ENCODE measurements around the gene ACP3.
"Not testable (repeated sequence)": the region's sequence is repeated elsewhere in the genome, so short reads cannot be mapped to it uniquely, and the experiment has no call there.

Gene ACP3

DNA sequence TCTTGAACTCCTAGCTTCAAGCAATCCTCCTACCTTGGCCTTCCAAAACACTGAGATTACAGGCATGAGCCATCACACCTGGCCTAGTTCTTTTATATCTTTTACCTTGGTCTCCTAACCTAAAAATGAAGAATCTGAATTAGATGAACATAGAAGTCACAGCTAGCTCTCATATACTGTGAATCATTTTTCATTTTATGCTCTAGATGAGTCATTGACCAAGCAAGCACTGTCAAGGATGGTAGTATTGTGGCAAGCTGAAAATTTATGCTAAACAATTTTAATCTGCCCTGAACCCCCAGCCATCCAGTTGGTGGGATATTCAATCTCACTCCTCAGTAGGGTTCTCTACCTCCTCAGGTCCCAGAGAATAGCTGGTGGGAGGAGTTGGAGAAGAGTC, 51.8 kb downstream of the ACP3 start:
- no peak for DNase-seq

DNA sequence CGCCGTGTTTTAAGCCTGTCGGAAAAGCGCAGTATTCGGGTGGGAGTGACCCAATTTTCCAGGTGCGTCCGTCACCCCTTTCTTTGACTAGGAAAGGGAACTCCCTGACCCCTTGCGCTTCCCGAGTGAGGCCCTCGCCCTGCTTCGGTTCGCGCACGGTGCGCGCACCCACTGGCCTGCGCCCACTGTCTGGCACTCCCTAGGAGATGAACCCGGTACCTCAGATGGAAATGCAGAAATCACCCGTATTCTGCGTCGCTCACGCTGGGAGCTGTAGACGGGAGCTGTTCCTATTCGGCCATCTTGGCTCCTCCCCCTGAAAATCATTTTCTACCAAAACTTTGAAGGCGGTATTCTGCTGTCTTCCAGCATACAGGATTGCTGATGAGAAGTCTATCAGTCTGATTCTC, 59.7 kb downstream of the ACP3 start:
- not testable (repeated sequence) for DNase-seq

DNA sequence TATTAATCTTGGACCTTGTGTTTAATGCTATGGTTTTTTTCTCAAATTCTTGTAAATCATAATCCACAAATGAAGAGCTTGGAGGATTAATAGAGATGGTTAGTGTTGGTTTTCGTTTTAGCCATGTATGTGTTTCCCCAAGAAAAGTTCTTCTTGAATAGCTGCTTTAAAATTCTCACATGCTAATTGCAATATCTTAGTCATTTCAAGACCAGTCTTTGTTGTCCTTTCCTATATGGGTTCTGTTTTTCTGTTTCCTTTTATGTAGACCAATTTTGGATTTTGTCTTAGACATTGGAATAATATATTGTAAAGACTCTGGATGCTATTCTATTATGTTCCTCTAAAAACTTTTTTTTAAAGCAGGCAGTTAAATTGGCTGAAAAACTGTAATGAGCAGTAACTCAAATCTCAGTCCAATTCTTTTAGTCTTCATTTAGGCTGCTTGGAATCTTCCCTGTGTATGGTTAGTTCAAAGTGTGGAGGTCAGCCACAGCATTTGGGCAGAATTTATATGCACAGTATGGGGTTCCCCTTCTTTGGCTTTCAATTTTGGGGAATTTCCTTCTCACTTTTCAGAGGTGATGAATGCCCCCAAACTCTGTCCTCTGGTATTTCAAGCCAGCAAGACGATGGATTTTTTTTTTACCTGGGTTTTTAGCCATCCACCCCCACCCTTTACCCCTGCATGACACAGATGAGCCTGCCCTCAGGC, 61.0 kb downstream of the ACP3 start:
- DNase-seq = no peak

DNA sequence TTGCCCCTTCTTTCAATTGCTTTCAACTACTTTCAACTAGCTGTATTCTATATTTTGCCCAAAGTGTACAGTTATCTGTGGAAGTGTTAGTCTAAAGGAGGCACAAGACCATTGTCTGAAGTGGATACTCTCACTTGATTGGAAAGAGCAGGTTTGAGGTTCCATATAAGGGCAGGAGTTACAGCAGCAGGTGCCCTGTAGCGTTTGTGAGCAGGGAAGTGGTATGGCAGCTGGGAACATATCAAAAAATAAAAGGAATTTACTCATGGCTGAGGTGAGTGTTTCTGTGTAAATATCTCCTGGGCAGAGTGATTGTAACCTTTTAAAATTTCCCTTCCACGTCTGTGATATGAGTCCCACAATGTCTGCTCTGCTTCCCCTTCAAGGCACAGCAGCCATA, 61.6 kb downstream of the ACP3 start:
- no peak for DNase-seq

DNA sequence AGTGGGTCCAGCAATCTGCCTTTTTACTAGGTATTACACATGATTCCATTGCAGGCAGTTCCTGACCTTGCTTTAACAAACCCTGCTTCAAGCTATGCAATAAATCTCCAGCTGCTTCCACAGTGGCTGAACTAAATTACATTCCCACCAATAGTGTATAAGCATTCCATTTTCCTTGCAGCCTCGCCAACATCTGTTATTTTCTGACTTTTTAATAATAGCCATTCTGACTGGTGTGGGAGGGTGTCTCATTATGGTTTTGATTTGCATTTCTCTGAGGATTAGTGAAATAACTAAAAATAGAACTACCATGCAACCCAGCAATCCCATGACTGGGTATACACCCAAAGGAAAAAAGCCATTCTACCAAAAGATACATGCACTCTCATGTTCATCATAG, 63.7 kb downstream of the ACP3 start:
- DNase-seq = no peak

DNA sequence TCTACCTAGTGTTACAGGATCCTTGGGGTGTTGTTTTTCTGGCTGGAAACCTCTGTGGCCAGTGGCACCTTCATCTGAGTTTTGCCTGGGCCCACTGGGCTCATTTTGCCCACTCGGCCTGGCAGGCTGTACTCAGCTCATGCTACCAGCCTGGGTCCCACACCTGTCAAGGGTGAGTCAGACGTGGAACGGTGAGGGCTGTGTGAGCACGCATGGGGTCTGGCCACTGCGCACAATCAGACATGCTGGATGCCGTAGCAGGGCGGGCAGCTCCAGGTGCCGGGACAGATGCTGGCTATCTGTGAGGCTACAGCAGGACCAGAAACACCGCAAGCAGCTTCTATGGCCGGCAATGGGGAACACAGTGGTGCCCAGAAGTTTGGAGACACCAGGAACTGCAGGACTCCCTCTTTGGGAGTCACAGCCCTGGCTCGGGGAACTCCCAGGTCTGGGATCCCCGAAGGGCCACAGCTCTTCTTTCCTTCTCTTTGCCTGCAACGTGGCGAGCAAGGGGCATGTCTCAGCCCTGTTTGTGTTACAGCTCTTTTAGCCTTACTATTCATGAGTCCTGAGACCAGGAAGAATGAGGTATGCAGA, 64.2 kb downstream of the ACP3 start:
- DNase-seq = no peak

DNA sequence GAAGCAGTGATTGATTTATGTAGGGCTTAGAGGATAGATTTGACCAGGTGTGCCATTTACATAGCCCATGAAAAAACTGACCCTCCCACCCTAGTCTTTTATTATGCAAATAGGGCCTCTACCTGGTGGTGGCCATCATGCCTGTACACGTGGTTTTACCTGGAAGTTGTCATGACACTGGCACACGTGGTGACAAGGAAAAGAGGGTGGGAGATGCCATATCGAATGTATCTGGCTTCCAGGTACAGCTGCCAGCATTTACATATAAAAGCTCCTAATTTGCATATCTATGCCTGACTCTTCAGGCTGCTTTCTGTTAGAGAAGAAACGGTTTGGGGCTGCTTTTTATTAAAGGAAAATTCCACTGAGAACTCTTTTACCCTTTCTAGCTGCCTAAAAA, 65.1 kb downstream of the ACP3 start:
- DNase-seq = no peak

DNA sequence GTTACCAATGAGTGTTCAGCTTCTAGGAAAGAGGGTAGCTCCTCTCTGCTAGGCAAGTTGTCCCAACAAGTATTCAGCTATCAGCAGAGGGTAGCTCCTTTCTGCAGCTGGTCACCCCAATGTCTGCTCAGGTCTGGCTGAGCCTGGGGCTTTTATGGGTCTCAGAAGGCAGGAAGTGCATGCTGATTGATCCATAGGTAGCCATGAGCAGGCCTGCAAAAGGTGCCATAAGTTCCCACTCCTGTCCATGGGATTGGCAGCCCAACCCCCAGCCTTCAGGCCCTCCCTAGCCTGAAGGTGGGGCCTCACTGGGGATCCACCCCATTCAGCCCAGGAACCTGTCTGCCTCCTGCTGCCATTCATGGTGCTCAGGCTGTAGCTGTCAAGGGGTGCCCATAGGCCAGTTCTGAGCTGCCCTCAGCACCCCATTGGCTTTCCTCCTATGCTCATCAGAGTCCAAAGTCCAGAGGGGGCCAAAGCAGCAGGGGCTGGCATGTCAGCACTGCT, 65.5 kb downstream of the ACP3 start:
- no peak for DNase-seq

DNA sequence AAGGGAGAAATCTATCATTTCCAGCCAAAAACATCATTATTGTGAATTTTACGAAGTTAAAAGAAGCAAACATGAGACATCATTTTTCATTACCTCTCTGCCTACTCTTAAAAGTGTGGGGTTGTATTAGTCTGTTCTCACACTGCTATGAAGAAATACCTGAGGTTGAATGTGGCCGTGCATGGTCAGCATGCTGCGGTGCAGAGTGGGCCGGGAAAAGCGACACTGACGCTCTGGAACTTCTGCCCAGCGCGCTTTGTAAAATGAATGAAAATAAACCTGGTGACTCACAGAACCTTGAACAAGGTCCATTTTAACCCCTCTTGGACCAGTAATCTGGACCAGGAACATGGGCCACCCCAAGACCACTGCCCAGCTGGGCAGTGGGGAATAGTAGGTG, 69.1 kb downstream of the ACP3 start:
- DNase-seq = no peak

DNA sequence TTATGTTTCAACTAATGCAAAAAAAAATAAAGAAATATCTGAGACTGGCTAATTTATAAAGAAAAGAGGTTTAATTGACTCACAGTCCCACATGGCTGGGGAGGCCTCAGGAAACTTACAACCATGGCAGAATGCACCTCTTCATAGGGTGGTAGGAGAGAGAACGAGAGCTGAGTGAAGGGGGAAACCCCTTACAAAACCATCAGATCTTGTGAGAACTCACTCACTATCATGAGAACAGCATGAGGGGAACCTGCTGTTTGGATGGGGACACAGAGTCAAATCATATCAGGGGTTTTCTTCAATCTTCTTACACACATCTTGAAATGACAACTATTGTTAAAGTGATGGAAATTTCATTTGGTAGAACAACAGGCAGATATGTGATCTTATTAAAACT, 75.5 kb downstream of the ACP3 start:
- not testable (repeated sequence) for DNase-seq

DNA sequence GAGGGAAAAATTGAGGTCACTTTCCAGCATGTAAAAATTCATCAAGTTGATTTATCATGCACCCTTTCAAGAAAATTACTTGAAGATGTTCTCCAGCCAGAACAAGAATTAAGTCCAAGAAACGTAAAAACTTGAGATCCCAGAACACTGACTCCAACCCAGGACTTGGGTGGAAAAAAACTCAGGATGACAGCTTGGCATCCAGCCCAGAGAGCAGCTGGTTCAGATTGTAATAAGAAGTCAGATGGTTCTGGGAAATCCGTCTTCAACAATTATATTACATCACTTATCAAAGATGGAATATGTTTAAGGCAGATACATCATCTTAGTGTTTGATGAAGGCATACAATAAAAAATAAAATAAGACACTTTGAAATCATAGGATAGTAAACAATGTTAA, 77.1 kb downstream of the ACP3 start:
- DNase-seq = no peak

DNA sequence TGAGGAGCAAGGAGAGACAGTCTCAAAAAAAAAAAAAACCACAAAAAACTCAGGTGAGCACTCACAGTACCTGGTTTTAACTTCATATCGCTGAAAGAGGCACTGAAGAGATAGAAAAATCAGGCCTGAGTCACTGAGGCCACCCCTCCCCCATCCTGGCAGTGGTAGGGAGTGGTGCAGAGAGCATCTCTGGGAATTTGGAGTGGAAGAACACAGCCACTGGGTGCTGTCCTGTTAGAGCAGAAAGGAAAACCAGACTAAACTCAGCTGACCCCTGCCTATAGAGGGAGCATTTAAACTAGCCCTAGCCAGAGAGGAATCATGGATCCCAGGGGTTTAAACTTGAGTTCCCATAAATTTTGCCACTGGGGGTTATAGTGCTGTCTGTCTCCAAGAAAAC, 77.9 kb downstream of the ACP3 start:
- no peak for DNase-seq

DNA sequence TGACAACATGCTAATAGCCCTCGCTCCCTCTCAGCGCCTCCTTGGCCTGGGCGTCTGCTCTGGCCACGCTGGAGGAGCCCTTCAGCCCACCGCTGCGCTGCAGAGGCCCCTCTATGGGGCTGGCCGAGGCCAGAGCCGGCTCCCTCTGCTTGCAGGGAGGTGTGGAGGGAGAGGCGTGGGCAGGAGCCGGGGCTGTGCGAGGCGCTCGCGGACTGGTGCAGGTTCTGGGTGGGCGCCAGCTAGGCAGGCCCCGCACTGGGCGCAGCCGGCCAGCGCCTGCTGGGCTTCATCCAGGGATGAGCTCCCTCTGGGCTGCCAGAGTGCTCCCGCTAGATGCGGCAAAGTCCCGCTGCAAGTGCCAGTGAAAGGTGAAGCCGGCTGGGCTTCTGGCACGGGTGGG, 79.0 kb downstream of the ACP3 start:
- DNase-seq = no peak

DNA sequence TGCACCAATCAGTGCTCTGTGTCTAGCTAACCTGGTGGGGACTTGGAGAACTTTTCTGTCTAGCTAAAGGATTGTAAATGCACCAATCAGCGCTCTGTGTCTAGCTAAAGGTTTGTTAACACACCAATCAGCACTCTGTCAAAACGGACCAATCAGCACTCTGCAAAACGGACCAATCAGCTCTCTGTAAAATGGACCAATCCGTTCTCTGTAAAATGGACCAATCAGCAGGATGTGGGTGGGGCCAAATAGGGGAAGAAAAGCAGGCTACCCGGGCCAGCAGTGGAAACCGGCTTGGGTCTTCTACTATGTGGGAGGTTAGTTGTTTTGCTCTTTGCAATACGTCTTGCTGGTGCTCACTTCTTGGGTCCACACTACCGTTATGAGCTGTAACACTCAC, 79.6 kb downstream of the ACP3 start:
- not testable (repeated sequence) for DNase-seq

DNA sequence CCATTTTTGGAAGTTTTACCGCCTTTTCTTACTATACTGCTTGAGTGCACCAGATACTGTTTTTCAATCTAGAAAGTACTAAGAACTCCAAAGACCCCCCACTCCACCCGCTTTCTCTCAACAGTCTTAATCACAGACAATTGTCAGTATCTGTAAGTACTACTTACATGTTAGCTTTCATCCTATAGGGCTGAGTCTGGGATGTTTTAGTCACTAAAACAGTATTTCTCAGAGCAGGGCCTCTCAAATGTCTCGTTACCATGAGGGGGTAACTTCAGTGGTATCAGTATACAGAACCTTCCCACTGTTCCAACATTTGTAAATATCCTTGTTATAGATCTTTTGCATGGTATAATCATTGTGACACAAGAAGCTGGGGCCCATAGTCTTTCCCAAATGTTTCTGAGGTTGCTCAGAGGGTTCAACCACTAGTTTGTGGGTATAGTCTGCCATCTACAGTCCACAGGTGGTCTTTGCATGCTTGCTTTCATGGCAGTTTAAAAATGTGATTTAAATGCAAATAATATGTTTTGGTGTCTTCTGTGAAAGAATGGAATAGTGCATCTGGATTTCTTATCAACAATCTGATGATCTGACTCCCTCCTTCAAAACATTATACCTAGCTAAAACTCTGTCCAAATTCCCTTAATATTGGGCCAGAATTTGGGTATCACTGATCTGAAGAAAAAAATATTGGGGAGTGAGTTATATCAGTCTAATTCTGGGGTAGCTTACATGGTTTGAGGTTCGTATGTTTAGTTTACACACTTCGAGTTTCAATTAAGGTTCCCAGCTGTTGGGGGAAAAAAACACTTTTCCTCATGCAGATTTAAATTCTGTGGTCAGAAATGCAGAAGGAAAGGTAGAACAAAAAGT, 82.1 kb downstream of the ACP3 start:
- DNase-seq = no peak

DNA sequence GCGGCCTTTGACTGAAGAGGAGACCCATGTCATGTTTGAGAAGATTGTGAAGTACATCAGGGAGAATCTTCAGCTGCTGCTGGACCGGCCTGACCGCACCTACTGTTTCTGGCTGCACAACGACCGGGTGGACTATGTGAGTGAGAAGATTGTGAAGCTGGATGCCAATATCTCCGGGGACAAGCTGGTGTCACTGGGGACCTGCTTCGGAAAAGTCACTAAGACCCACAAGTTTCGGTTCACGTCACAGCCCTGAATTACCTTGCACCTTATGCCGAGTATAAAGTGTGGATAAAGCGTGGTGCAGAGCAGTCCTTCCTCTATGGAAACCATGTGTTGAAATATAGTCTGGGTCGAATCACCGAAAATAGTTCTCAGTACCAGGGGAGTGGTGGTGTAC, 84.0 kb downstream of the ACP3 start:
- DNase-seq = no peak

DNA sequence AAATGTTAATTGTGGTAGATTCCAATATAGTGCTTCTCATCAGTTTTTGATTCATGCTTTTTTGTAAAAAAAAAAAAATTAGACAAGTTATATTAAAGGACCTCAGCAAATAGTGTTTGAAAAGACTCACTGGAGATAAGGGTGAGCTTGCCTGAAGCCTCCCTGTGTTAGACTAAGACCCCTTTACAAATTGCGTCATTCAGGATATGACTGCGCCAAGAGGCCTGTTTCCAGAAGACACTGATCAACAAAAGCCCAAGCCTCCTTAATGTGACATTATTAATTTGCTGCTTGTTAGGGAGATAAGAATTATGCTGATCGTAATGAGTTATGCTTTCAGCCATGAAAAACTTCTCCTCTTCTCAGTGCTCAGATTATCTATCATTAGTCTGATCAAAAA, 87.1 kb downstream of the ACP3 start:
- DNase-seq = no peak

DNA sequence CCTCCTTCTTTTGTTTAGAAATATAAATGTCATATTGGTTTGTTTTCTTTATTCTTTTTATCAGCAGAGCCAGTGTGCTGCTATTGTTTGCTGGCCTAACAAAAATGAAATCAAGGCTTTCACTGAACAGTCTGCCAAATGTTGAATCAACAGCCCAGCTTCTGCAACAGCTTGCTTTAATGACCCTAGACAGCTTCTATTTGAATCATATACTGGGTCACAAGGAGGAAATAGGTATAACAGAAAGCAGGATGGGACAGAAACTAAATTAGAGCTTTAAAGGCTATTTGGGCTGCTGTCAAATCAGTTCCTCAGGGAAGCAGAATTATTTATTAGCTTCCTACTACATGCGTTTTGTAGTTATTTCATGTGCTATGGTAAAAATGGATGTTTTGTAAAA, 88.0 kb downstream of the ACP3 start:
- DNase-seq = no peak

DNA sequence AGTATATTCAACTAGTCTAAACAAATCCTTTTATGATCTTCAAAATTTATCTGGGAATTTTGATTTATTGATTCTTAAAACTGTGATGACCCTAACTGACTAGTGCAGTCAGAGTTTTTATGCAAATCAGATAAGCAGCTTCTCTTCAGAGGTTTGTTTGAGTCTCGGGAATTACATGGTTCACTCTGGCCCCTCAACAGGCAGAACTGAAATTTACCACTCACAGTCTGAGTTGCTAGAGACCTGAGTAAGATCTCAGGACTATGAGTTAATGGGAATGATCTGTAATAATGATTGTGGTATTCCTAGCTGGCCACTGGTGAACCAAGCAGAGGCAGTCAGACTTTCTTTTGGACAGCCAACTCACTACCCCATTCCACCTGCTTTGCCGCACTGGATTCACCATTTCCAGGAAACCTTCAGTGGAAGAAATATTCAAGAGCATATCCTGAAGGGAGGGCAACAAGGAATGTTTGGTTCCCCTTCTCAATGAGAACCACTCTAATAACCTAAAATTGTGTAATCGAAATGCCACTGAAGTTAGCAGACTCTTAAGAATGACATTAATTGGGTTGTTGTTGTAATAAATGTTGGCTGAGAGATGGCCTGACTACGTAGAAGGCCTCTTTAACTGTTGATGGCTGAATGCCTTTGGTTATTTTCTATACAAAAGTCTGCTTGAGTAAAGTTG, 88.5 kb downstream of the ACP3 start:
- DNase-seq = no peak

DNA sequence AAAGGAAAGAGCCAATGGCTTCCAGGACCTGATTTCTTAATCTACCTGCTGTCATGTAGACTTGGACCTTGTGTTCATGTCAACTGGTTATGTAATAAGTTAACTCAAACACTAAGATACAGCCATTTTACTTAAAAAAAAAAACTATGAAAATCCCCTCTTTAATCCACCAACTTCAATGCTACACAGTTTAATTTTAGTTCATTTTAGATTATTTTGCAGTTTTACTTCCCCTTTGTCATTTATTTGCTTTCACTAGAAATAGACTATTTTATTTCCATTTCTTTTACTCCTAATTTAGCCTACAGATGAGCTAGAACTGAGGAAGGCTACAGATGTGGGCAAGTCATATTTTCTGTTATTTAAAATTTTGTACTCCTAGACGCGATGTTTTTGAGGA, 89.4 kb downstream of the ACP3 start:
- no peak for DNase-seq

DNA sequence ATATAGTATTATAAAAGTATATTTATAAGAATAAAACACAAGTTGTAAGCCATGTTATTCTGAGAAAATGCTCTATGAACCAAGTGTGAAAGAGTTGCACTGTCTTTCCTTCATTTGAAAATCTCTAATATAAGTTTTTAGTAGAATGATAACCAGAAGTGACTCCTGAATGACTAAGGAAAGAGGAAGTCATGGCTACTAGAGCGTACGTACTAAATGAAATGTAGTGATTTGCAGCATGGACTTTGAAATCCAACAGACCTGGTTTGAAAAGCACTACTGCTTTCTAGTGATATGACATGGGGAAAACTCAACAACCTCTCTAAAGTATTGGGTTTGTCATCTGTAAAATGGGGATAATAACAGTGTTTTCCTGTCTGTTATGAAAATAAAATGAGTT, 89.8 kb downstream of the ACP3 start:
- DNase-seq = no peak
